IMR-90 (cell line): Measurements from ENCODE around the gene KRT77. TPM values are rescaled to one million over a fixed set of nuclear protein-coding genes. Genes with fewer than 3 reads are reported as not detected.

Experiments
- ATAC-seq: fragments of 200-7000 bp; cut with Tn5 transposase; 2 replicates; pipeline ENCODE4 v1.9.1; 2020; ENCODE audit warnings: low read depth, mild to moderate bottlenecking, moderate library complexity
- BruUV-seq: library from RNA; stranded (reverse); fragments of 400-500 nt; replicated peaks from 2 replicates; lab custom pipeline; 2021; lab: Mats Ljungman, UMichigan
- CTCF ChIA-PET: fragments of 300-600 bp; formaldehyde crosslinking; extraction: SDS; loops from one replicate; lab custom pipeline; 2021; ENCODE audit warnings: antibody characterized with exemption; lab: Yijun Ruan, JAX
- POLR2A ChIA-PET: fragments of 300-600 bp; sonication (Branson Sonifier 250); formaldehyde crosslinking; loops from one replicate; lab custom pipeline; 2022; ENCODE audit warnings: antibody characterized with exemption; ENCODE audit not compliant: unreplicated experiment; lab: Charles Lee
- DNase-seq: peaks from one replicate; pipeline ENCODE4 v3.0.0; 2013
- H2AFZ ChIP-seq: replicated peaks from 2 replicates; pipeline ENCODE3; 2013; ENCODE audit warnings: low read length, mild to moderate bottlenecking; ENCODE audit not compliant: poor library complexity
- H2AK5ac ChIP-seq: 2 replicates; pipeline ENCODE4 v1.6.1; 2013; ENCODE audit warnings: low read depth, low read length, inconsistent platforms
- H2AK9ac ChIP-seq: replicated peaks from 2 replicates; pipeline ENCODE3; 2013; ENCODE audit warnings: mild to moderate bottlenecking, low read depth, low read length, moderate library complexity; ENCODE audit not compliant: poor library complexity
- H2BK120ac ChIP-seq: 2 replicates; pipeline ENCODE4 v1.6.1; 2013; ENCODE audit warnings: low read depth, low read length, inconsistent platforms
- H2BK15ac ChIP-seq: 3 replicates; pipeline ENCODE4 v1.6.1; 2013; ENCODE audit warnings: low read depth, low read length, inconsistent platforms
- H2BK20ac ChIP-seq: 2 replicates; pipeline ENCODE4 v1.6.1; 2013; ENCODE audit warnings: low read depth, mild to moderate bottlenecking, inconsistent platforms, low read length, moderate library complexity
- H2BK5ac ChIP-seq: 2 replicates; pipeline ENCODE4 v1.6.1; 2013; ENCODE audit warnings: mild to moderate bottlenecking, low read depth, low read length, inconsistent platforms; ENCODE audit not compliant: poor library complexity, severe bottlenecking
- H3K14ac ChIP-seq: replicated peaks from 2 replicates; pipeline ENCODE4 v1.6.1; 2013; ENCODE audit warnings: low read depth, low read length, inconsistent platforms
- H3K18ac ChIP-seq: 2 replicates; pipeline ENCODE4 v1.6.1; 2013; ENCODE audit warnings: low read depth, low read length, control low read depth
- H3K23ac ChIP-seq: 2 replicates; pipeline ENCODE4 v1.6.1; 2013; ENCODE audit warnings: low read depth, low read length, inconsistent platforms
- H3K27ac ChIP-seq: 2 replicates; pipeline ENCODE4 v1.5.1; 2013; ENCODE audit warnings: mild to moderate bottlenecking, control low read depth, low read length; ENCODE audit not compliant: insufficient read depth
- H3K27me3 ChIP-seq: 2 replicates; pipeline ENCODE4 v1.6.1; 2013; ENCODE audit warnings: low read length; ENCODE audit not compliant: control insufficient read depth, insufficient read depth
- H3K36me3 ChIP-seq: 2 replicates; pipeline ENCODE4 v1.6.1; 2013; ENCODE audit warnings: low read length, mixed read lengths; ENCODE audit not compliant: control insufficient read depth, insufficient read depth
- H3K4ac ChIP-seq: 2 replicates; pipeline ENCODE4 v1.6.1; 2013; ENCODE audit warnings: low read depth, low read length, inconsistent platforms
- H3K4me1 ChIP-seq: 2 replicates; pipeline ENCODE4 v1.6.1; 2013; ENCODE audit warnings: low read length, mixed read lengths; ENCODE audit not compliant: control insufficient read depth, insufficient read depth
- H3K4me2 ChIP-seq: 2 replicates; pipeline ENCODE4 v1.6.1; 2013; ENCODE audit warnings: low read depth, mild to moderate bottlenecking, control low read depth, low read length, moderate library complexity
- H3K4me3 ChIP-seq: 2 replicates; pipeline ENCODE4 v1.5.1; 2013; ENCODE audit warnings: low read depth, mild to moderate bottlenecking, control low read depth, low read length, moderate library complexity; ENCODE audit not compliant: insufficient read depth
- H3K56ac ChIP-seq: 2 replicates; pipeline ENCODE4 v1.6.1; 2013; ENCODE audit warnings: low read length, inconsistent platforms; ENCODE audit not compliant: insufficient read depth; ENCODE audit errors: extremely low read depth
- H3K79me1 ChIP-seq, 2 experiments: 2 replicates each; pipeline ENCODE4 v1.6.1; 2013; ENCODE audit warnings: low read length in 2 of 2, inconsistent platforms in 1 of 2, low read depth in 1 of 2
- H3K9ac ChIP-seq: 2 replicates; pipeline ENCODE4 v1.6.1; 2013; ENCODE audit warnings: low read depth, low read length, control low read depth
- H3K9me1 ChIP-seq: 2 replicates; pipeline ENCODE4 v1.6.1; 2013; ENCODE audit warnings: low read length, inconsistent platforms; ENCODE audit not compliant: insufficient read depth
- H3K9me3 ChIP-seq: 2 replicates; pipeline ENCODE4 v1.6.1; 2013; ENCODE audit warnings: low read length; ENCODE audit not compliant: control insufficient read depth, insufficient read depth
- H4K20me1 ChIP-seq: 2 replicates; pipeline ENCODE4 v1.6.1; 2013; ENCODE audit warnings: low read length, inconsistent platforms; ENCODE audit not compliant: insufficient read depth
- H4K5ac ChIP-seq: 2 replicates; pipeline ENCODE4 v1.6.1; 2013; ENCODE audit warnings: mild to moderate bottlenecking, low read depth, low read length, control low read depth
- H4K8ac ChIP-seq, 2 experiments: 2 replicates each; pipeline ENCODE4 v1.6.1; 2013; ENCODE audit warnings: low read depth in 2 of 2, low read length in 2 of 2, control low read depth in 1 of 2, inconsistent platforms in 1 of 2
- H4K91ac ChIP-seq: 2 replicates; pipeline ENCODE4 v1.6.1; 2013; ENCODE audit warnings: low read depth, low read length, inconsistent platforms; ENCODE audit not compliant: insufficient read depth
- BHLHE40 ChIP-seq: fragments of 150-350 bp; IDR thresholded peaks from 2 replicates; pipeline ENCODE4 v1.6.1; 2016; ENCODE audit warnings: mild to moderate bottlenecking, low read depth, low read length
- CEBPB ChIP-seq: IDR thresholded peaks from 2 replicates; pipeline ENCODE4 v1.6.1; 2012; ENCODE audit warnings: low read depth, low read length, improper control_type of control experiment
- CHD1 ChIP-seq: IDR thresholded peaks from 2 replicates; pipeline ENCODE4 v1.6.1; 2012; ENCODE audit warnings: low read depth, low read length, improper control_type of control experiment
- FOS ChIP-seq: fragments of 150-350 bp; IDR thresholded peaks from 2 replicates; pipeline ENCODE4 v1.6.1; 2016; ENCODE audit warnings: low read depth, low read length
- MAFK ChIP-seq: IDR thresholded peaks from 2 replicates; pipeline ENCODE4 v1.6.1; 2012; ENCODE audit warnings: low read depth, low read length, improper control_type of control experiment
- MAZ ChIP-seq: IDR thresholded peaks from 2 replicates; pipeline ENCODE4 v1.6.1; 2012; ENCODE audit warnings: low read depth, mild to moderate bottlenecking, low read length, improper control_type of control experiment, moderate library complexity, borderline replicate concordance
- MXI1 ChIP-seq: IDR thresholded peaks from 2 replicates; pipeline ENCODE4 v1.6.1; 2012; ENCODE audit warnings: low read depth, mild to moderate bottlenecking, low read length, moderate library complexity, borderline replicate concordance
- NFE2L2 ChIP-seq: fragments of 150-350 bp; IDR thresholded peaks from 2 replicates; pipeline ENCODE4 v1.6.1; 2016; ENCODE audit warnings: low read depth, mild to moderate bottlenecking, low read length
- POLR2A ChIP-seq: IDR thresholded peaks from 2 replicates; pipeline ENCODE4 v1.6.1; 2012; ENCODE audit warnings: mild to moderate bottlenecking, low read depth, low read length
- RCOR1 ChIP-seq: IDR thresholded peaks from 2 replicates; pipeline ENCODE4 v1.6.1; 2012; ENCODE audit warnings: mild to moderate bottlenecking, low read length, improper control_type of control experiment; ENCODE audit not compliant: insufficient replicate concordance
- RFX5 ChIP-seq: IDR thresholded peaks from 2 replicates; pipeline ENCODE4 v1.8.0; 2012; ENCODE audit warnings: low read depth, mild to moderate bottlenecking, low read length, moderate library complexity
- SMC3 ChIP-seq: fragments of 150-350 bp; IDR thresholded peaks from 2 replicates; pipeline ENCODE4 v1.6.1; 2016; ENCODE audit warnings: low read depth, mild to moderate bottlenecking, antibody characterized with exemption, low read length, moderate library complexity
- WGBS, 2 experiments: methylation state at CpG; one replicate each; pipeline versions ENCODE4 v1.1.5 to v1.1.7; 2013; ENCODE audit warnings: missing lambda C conversion rate in 2 of 2; ENCODE audit not compliant: insufficient read length in 1 of 2; ENCODE audit errors: extremely low coverage in 2 of 2; 5-methylcytosine and 5-hydroxymethylcytosine counted together
- dilution Hi-C: fragments of 300-500 bp; cut with HindIII; formaldehyde crosslinking; loops from one replicate; pipeline ENCODE4 v1.14.3; 2018; ENCODE audit warnings: low sequenced_read_pairs; ENCODE audit not compliant: unreplicated experiment
- in situ Hi-C: fragments of 300-500 bp; cut with MboI; formaldehyde crosslinking; loops from 3 replicates; pipeline ENCODE4 v1.14.3; 2019; ENCODE audit warnings: low sequenced_read_pairs, inconsistent platforms, mixed read lengths
- intact Hi-C: fragments of 100-400 bp; cut with micrococcal nuclease; formaldehyde crosslinking; loops from 2 replicates; pipeline ENCODE4 v1.10.0; 2022
- polyA plus RNA-seq, 3 experiments: library from polyadenylated mRNA; depleted of rRNA; stranded (reverse); fragments of >200 nt; gene quantifications; 2 replicates each; pipeline ENCODE4 v1.2.3, GENCODE V29; 2012; ENCODE audit warnings: low replicate concordance in 1 of 3
- total RNA-seq: library from RNA; depleted of rRNA; stranded (reverse); fragments of >200 nt; gene quantifications from 2 replicates; pipeline ENCODE4 v1.2.3, GENCODE V29; 2012
- TF ChIP-seq, protein P1 (sequence below): conservative IDR thresholded peaks from 2 replicates; pipeline ENCODE4 v1.5.1; 2012; ENCODE audit warnings: mild to moderate bottlenecking, low read depth, low read length, improper control_type of control experiment
- TF ChIP-seq, protein P2 (sequence below): fragments of 150-350 bp; IDR thresholded peaks from 2 replicates; pipeline ENCODE4 v1.6.1; 2016; ENCODE audit warnings: low read depth, mild to moderate bottlenecking, low read length, moderate library complexity, borderline replicate concordance

Gene KRT77
- total and polyA plus RNA-seq, 2 of the 4 experiments (the other 2 are of a cell fraction): not detected

GRCh38 chr12:52675301-52675701 is 28.0 kb downstream of the KRT77 start:
- H2AFZ ChIP-seq: no peak overlapping the region
- no peak overlapping the region for H3K4ac ChIP-seq
- H3K9ac ChIP-seq: no peak overlapping the region
- H3K18ac ChIP-seq: no peak overlapping the region
- no peak overlapping the region for H2BK120ac ChIP-seq
- no TSS peak for BruUV-seq
- no peak overlapping the region for H2AK5ac ChIP-seq
- H3K4me3 ChIP-seq: no peak overlapping the region
- no peak overlapping the region for H3K56ac ChIP-seq
- no peak overlapping the region for H2AK9ac ChIP-seq
- no peaks in the 10 kb centered on the region for H3K36me3 ChIP-seq
- no peak overlapping the region for H4K91ac ChIP-seq
- intact Hi-C loops (no loop called here), in situ Hi-C loops (no loop called here), dilution Hi-C loops (no loop called here)
- no peak for DNase-seq
- H3K27me3 ChIP-seq: peaks cover 23% of the 10 kb centered on the region
- H2BK15ac ChIP-seq: no peak overlapping the region
- no peak overlapping the region for H2BK5ac ChIP-seq
- CTCF ChIA-PET: no interaction called here
- no peak overlapping the region for H2BK20ac ChIP-seq
- H4K20me1 ChIP-seq: no peaks in the 10 kb centered on the region
- H3K9me1 ChIP-seq: no peaks in the 10 kb centered on the region
- H3K4me2 ChIP-seq: no peak overlapping the region
- no peak for ATAC-seq
- no peaks in the 10 kb centered on the region for H3K4me1 ChIP-seq
- no peak overlapping the region for H3K27ac ChIP-seq
- H3K23ac ChIP-seq: no peak overlapping the region
- POLR2A ChIA-PET: no interaction called here
- H3K14ac ChIP-seq: no peak overlapping the region
- H3K9me3 ChIP-seq: no peaks in the 10 kb centered on the region
- H4K5ac ChIP-seq: no peak overlapping the region
- no peak overlapping the region for H4K8ac ChIP-seq
- WGBS, 2 experiments: 87% methylated on average over 14 of the region's 28 CpGs; no CpG with 5 or more reads in 1 of the 2 experiments
- H3K79me1 ChIP-seq: no peaks in the 10 kb centered on the region
- TF ChIP-seq MAZ (no peak), RFX5 (no peak), MAFK (no peak), CHD1 (no peak), MXI1 (no peak), POLR2A (no peak), SMC3 (no peak), NFE2L2 (no peak), BHLHE40 (no peak), CEBPB (no peak), RCOR1 (no peak), FOS (no peak)
- TF ChIP-seq, protein P1, sequence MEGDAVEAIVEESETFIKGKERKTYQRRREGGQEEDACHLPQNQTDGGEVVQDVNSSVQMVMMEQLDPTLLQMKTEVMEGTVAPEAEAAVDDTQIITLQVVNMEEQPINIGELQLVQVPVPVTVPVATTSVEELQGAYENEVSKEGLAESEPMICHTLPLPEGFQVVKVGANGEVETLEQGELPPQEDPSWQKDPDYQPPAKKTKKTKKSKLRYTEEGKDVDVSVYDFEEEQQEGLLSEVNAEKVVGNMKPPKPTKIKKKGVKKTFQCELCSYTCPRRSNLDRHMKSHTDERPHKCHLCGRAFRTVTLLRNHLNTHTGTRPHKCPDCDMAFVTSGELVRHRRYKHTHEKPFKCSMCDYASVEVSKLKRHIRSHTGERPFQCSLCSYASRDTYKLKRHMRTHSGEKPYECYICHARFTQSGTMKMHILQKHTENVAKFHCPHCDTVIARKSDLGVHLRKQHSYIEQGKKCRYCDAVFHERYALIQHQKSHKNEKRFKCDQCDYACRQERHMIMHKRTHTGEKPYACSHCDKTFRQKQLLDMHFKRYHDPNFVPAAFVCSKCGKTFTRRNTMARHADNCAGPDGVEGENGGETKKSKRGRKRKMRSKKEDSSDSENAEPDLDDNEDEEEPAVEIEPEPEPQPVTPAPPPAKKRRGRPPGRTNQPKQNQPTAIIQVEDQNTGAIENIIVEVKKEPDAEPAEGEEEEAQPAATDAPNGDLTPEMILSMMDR: no peak
- TF ChIP-seq, protein P2, sequence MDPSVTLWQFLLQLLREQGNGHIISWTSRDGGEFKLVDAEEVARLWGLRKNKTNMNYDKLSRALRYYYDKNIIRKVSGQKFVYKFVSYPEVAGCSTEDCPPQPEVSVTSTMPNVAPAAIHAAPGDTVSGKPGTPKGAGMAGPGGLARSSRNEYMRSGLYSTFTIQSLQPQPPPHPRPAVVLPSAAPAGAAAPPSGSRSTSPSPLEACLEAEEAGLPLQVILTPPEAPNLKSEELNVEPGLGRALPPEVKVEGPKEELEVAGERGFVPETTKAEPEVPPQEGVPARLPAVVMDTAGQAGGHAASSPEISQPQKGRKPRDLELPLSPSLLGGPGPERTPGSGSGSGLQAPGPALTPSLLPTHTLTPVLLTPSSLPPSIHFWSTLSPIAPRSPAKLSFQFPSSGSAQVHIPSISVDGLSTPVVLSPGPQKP: no peak
